ENCODE results near the gene CD209.
"Not testable (repeated sequence)": the region's sequence is repeated elsewhere in the genome, so short reads cannot be mapped to it uniquely, and the experiment has no call there.

The CD209 gene

GRCh38 chr19:7769171-7769570 is 21.8 kb upstream of the CD209 start:
- DNase-seq (ENCODE audit: low read depth in 2 of 2) = no peak

GRCh38 chr19:7767487-7767886 is 20.2 kb upstream of the CD209 start:
- DNase-seq (ENCODE audit: low read depth in 2 of 2) = no peak

GRCh38 chr19:7766535-7766934 is 19.2 kb upstream of the CD209 start:
- DNase-seq (ENCODE audit: low read depth in 2 of 2) = no peak

- DNase-seq (ENCODE audit: low read depth in 2 of 2) = not testable (repeated sequence)
Observed at GRCh38 chr19:7765043-7765442, 17.7 kb upstream of the CD209 start.

GRCh38 chr19:7764157-7764556 is 16.8 kb upstream of the CD209 start:
- not testable (repeated sequence) for DNase-seq (ENCODE audit: low read depth in 2 of 2)

GRCh38 chr19:7763696-7764095 is 16.4 kb upstream of the CD209 start:
- DNase-seq (ENCODE audit: low read depth in 2 of 2) = no peak

- DNase-seq (ENCODE audit: low read depth in 2 of 2) = no peak
Observed at GRCh38 chr19:7762719-7763293, 15.5 kb upstream of the CD209 start, which contains the start of gene CLEC4M. TSS of gene CLEC4M (plus strand) at chr19:7763243. CDS start at chr19:7763267, 24 bp downstream.

GRCh38 chr19:7759156-7759555 is 11.8 kb upstream of the CD209 start:
- DNase-seq (ENCODE audit: low read depth in 2 of 2) = no peak

GRCh38 chr19:7757358-7757757 is 10.0 kb upstream of the CD209 start:
- DNase-seq (ENCODE audit: low read depth in 2 of 2) = no peak

GRCh38 chr19:7756258-7756657 is 8.9 kb upstream of the CD209 start:
- DNase-seq (ENCODE audit: low read depth in 2 of 2) = no peak

GRCh38 chr19:7751157-7751783 is 3.9 kb upstream of the CD209 start:
- DNase-seq (ENCODE audit: low read depth in 2 of 2) = no peak

- no peak for DNase-seq (ENCODE audit: low read depth in 2 of 2)
Observed at GRCh38 chr19:7748756-7749155, 1.4 kb upstream of the CD209 start.

GRCh38 chr19:7748171-7748570 is 837 bp upstream of the CD209 start:
- no peak for DNase-seq (ENCODE audit: low read depth in 2 of 2)

GRCh38 chr19:7746306-7746705 is 1.0 kb downstream of the CD209 start:
- DNase-seq (ENCODE audit: low read depth in 2 of 2) = not testable (repeated sequence)

GRCh38 chr19:7744871-7745650 is 2.3 kb downstream of the CD209 start:
- no peak for DNase-seq (ENCODE audit: low read depth in 2 of 2)

- no peak for DNase-seq (ENCODE audit: low read depth in 2 of 2)
Observed at GRCh38 chr19:7744199-7744786, 3.0 kb downstream of the CD209 start.

- no peak for DNase-seq (ENCODE audit: low read depth in 2 of 2)
Observed at GRCh38 chr19:7743425-7743841, 3.9 kb downstream of the CD209 start.

GRCh38 chr19:7742991-7743390 is 4.3 kb downstream of the CD209 start:
- no peak for DNase-seq (ENCODE audit: low read depth in 2 of 2)

GRCh38 chr19:7742575-7742974 is 4.8 kb downstream of the CD209 start:
- DNase-seq (ENCODE audit: low read depth in 2 of 2) = no peak

- DNase-seq (ENCODE audit: low read depth in 2 of 2) = no peak
Observed at GRCh38 chr19:7740682-7741054, 6.7 kb downstream of the CD209 start.

- no peak for DNase-seq (ENCODE audit: low read depth in 2 of 2)
Observed at GRCh38 chr19:7739801-7740681, 7.3 kb downstream of the CD209 start.

Data from stimulated activated CD8-positive, alpha-beta memory T cell treated with anti-CD3 and anti-CD28 coated beads, Interleukin-7, amount 100 ng/mL, for 1 hour (primary cell).